CD4-positive, alpha-beta T cell treated with Interleukin-17A for 1 hour (primary cell): ENCODE results near the gene PXMP4.
A peak's percentile ranks its signal among the peaks of the same experiment; 100 is the strongest.

Experiments
- DNase-seq: peaks from one replicate; pipeline ENCODE4 v3.0.0-alpha.2; 2020

PXMP4 gene

DNA sequence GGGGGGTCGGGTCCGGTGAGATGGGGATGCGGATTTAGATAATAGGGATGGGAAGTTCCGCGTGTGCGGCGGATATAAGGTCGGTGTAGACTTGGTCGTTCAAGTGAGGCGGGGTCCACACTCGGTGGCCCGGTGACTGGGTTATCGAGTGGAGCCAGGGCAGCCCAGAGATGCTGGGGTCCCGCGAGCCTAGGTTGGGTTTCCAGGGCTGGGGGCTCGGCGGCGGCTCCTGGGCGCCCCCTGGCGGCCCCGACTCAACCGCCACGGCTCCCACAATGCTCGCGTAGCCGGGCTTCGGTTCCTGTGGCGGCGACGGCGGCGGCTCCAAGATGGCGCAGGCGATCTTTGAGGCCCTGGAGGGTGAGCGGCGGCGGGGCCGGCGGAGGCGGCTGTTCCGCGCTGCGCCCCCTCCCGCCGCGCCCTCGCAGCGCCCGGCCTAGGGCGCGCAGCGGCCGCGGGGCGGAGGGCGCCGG, 11.6 kb upstream of the PXMP4 start, which contains the start of gene ZNF341:
Gene ZNF341, plus strand, starts transcription at position 304 of the 473 bp plus-strand sequence. Its CDS starts 26 bp downstream, at position 330.
- DNase-seq: peak; percentile 93

DNA sequence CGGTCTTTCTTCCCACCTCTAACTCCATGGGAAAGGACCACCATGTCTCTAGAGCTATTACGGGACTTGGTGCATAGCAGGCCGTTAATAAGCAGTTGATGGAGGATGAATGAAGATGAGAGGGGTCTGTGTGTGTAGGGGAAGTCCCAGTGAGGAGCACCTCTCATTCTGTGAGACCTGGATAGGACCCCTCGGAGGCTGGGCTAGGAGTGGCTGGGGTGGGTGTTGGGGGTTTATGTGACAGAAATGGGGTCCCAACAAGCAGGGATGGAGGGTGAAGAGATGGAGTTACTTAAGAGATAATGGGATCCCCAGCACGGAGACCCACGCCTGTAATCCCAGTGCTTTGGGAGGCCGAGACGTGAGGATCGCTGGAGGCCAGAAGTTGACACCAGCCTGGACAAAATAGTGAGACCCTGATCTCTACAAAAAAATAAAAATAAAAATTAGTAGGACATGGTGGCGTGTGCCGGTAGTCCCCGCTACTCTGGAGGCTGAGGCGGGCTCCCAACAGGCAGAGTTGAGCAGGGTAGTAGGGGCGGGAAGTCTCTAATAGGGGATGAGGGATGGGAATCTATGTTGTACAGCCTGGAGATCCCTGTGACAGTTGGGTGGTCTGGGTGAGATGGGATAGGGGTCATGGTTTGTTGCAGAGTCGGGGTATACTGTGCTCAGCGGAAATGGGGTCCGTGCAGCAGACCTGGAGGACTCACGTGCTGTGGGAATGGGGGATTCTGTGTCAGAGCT, 11.0 kb upstream of the PXMP4 start:
- DNase-seq: no peak

- no peak for DNase-seq
Observed at GRCh38 chr20:33729101-33729500, 9.0 kb upstream of the PXMP4 start.

DNA sequence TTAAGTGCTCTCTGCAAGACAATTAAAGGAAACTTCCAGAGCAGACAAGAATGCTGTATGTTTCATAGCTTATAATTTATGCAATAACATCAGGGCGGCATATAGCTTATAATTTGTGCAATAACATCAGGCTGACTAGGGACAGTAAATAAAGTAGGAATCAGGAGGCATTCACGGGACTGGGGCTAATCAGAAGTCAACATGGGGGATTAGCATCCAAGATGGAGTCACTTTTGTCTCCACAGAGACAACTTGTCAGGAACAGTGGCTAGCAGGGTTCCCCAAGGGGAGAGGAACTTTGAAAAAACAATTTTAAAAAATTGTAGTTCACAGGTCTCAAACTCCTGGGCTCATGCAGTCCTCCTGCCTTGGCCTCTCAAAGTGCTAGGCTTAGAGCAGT, 8.4 kb upstream of the PXMP4 start:
- DNase-seq: no peak

DNA sequence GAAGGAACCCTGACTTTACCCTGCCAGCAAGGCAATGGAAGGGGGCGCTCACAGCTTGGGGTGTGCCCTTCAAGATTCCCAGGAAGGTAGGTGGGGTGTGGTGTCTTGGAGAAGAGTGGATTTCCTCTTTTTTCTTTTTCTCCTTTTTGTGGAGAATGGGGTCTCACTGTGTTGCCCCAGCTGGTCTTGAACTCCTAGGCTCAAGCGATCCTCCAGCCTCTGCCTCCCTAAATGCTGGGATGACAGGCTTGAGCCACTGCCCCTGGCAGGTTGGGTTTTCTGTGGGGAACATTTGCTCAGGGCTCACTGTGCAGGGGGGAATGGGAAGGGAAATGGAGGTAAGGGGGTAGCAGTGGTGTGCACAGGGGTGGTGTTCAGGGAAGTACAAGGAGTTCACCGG, 7.7 kb upstream of the PXMP4 start:
- DNase-seq: no peak

GRCh38 chr20:33727115-33727479, 7.0 kb upstream of the PXMP4 start:
- no peak for DNase-seq

GRCh38 chr20:33725607-33726264, 5.6 kb upstream of the PXMP4 start:
- no peak for DNase-seq

DNA sequence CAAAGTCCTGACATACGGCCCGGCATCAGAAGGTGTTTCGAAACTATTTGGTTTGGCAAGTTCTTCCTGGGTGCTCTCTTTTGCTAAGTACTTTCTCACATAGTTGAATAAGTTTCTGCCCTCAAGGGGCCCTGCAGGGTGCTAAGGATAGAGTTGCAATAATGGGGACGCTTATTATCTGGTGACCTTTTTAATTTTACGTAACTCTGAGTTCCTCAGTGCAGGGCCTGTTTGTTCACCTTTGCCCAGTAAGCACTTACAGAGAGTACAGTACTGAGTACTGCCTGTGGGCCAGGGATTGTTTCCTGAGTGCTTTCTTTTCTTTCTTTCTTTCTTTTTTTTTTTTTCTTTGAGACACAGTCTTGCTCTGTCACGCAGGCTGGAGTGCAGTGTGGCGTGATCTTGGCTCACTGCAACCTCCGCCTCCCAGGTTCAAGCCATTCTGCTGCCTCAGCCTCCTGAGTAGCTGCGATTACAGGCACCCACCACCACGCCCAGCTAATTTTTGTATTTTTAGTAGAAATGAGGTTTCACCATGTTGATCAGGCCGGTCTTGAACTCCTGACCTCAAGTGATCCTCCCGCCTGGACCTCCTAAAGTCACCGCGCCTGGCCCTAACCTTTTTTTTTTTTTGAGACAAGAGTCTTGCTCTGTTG, 4.5 kb upstream of the PXMP4 start:
- DNase-seq: no peak

DNA sequence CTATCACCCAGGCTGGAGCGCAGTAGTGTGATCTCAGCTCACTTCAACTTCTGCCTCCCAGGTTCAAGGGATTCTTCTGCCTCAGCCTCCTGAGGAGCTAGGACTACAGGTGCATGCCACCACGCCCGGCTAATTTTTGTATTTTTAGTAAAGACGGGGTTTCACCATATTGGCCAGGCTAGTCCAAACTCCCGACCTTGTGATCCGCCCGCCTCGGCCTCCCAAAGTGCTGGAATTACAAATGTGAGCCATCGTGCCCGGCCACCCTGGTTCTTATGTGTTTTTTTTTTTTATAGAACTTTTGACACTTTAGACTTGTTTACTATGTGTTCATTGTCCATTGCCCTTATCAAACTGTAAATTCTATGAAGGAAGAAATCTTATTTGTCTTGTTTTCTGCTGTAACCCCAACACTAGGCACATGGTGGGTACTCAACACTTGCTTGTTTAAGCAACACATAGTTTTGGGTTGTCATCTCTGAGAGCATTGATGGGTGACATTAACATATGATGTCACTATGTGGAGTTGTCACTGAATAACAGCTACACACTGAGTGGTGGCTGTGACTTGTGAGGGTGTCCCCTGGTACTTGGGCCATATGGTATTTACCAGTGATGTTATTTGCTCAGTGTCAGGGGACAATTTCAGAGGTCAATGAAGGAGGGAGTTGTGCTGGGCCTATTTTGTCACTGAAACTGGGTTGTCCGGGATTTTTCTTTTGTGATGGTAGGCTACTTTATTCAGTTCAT, 1.5 kb upstream of the PXMP4 start:
- DNase-seq: no peak

DNA sequence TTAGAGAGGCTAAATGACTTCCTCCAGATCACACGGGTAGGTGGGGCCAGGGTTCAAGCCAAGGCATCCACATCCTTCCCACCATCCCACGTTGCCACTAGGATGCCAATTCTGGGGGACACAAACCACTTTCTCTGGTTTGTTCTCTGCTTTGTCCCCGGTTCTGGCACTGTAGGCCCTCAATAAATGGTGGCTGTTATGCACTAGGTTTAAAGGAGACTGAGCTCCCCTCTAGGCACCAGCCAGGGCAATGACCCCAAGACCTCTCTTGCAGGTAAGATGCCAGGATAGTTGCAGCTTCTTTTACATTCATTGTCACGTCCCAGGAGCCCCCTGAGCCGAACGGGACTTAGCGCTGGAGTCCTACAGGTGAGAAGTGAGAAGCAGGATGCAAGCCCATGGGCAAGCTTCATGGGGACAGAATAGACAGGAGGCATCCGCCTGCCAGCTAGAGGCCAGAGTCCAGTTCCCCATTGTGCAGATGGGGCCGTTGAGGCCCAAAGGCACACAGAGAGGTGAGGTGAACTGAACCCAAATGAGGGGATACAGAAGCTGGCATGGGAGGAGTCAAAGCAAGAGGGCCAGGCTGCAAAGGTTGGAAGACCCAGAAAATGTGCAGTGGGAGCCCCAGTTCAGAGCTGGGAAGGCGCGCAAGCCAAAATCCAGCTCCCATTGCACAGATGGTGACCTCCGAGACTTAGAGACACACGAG, 677 bp downstream of the PXMP4 start:
- DNase-seq: no peak

DNA sequence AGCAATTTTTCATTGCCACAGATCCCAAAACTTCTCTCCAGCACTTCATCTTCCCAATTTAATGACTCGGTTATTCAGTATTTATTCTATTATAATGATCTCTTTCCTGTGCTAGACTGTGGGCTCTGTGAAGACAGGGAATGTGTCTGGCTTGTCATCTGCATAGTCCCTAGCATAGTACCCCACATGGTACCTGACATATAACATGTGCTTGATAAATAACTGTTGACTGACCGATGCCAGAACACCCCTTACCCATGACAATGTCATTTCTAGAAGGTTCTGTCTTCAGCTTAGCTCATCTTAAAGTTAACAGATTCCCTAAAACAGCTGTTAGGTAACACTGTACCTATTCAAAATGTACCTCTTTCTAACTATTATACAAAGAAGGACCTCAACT, 3.6 kb downstream of the PXMP4 start:
- no peak for DNase-seq

DNA sequence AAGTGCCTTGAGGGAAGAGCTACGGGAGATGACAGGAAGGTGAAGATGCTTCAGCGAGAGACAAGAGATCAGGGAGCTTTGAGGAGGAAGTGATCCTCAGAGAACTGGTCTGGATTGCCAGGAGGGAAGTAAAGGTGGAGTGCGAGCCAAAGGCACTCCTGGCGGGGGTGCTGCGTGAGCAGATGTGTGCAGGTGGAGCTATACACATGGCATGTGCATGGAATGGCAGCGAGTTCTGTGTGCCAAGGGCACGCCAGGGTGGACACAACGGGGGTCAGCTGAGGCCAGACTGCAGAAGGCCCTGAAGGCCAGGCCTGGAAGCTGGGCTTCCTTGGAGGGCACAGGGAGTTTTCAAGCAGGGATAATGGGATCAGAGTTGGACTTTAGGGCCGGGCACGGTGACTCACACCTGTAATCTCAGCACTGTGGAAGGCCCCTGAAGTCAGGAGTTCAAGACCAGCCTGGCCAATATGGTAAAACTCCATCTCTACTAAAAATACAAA, 6.2 kb downstream of the PXMP4 start:
- DNase-seq: no peak

- DNase-seq: no peak
Observed at GRCh38 chr20:33711446-33711738, 8.7 kb downstream of the PXMP4 start.

DNA sequence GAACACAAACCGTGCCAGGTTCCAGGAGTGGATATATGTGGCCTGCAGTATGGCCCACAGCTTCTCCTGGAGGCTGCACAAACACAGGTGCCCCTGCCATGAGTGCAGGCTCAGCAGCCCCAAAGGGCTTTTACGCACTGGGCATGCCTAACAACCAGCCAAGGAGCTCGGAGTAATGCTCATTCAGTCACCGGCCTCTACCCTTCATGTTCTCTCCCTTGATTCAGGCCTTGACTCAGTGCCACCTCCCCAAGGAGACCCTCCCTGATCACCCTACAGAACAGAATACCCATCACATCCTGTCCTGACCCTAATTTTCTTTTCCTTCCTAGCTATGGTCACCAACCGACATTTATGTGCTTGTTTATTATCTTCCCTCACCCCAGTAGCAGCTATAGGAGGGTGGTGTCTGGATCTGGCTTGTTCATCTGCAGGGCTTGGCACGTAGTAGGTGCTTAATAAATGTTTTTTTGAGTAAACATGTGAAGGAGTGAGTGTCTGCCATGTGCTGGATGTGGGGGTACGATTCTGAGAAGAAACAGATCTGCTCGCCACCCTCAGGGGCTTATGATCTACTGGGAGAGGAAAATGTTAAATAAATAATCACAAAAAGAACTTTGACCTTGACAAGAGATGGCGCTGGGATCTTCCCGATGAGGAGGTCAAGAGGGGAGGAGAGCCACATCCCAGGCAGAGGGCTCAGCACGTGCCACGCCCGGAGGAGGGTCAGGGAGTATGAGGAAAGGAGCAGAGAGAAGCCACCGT, 9.2 kb downstream of the PXMP4 start:
- DNase-seq: no peak

DNA sequence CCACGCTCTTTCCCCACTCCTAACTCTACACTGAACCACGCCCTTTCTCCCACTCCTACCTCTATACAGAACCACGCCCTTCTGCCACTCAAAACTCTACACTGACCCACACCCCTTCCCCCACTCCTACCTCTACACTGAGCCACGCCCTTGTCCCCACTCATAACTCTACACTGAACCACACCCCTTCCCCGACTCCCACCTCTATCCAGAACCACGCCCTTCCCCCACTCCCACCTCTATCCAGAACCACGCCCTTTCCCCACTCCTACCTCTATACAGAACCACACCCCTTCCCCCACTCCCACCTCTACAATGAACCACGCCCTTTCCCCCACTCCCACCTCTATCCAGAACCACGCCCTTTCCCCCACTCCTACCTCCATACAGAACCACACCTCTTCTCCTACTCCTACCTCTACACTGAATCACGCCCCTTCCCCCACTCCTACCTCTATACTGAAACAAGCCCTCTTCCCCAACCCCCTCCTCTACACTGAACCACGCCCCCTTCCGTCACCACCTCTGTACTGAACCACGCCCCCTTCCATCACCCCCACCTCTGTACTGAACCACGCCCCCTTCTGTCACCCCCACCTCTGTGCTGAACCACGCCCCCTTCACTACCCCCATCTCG, 10.1 kb downstream of the PXMP4 start:
- DNase-seq: no peak

DNA sequence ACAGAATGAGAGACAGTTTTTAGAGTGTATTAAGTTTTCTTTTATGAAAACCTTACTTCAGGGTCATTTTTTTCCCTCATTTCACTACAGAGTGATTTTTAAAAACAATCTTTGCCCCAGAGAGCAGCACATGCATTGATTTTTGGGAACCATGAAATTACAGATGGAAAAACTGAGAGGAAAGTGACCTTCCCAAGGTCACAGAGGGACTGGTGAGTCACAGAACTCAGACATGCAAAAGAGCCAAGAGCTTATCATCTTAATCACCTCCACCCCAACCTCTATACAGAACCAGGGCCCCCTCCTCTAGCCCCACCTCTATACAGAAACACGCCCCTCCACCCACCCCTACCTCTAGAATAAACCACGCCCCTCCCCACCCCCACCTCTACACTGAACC, 10.7 kb downstream of the PXMP4 start:
- DNase-seq: no peak

DNA sequence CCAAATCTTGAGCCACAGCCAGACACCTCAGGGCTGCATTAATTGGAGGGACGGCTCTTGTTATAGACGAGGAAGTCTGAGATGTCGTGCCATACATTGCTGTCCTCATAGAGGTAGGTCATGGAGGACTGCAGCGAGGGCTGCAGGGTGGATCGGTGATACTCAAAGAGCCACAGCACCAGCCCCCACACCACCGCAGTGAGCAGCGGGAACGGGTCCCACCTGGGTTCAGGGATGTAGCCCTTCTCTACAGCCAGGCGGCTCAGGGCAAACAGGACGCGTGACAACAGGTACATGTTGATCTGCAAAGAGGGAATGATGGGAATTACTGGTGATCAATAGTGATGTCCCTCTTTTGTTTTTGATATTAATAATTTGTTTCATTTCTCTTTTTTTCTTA, 12.4 kb downstream of the PXMP4 start:
- no peak for DNase-seq

DNA sequence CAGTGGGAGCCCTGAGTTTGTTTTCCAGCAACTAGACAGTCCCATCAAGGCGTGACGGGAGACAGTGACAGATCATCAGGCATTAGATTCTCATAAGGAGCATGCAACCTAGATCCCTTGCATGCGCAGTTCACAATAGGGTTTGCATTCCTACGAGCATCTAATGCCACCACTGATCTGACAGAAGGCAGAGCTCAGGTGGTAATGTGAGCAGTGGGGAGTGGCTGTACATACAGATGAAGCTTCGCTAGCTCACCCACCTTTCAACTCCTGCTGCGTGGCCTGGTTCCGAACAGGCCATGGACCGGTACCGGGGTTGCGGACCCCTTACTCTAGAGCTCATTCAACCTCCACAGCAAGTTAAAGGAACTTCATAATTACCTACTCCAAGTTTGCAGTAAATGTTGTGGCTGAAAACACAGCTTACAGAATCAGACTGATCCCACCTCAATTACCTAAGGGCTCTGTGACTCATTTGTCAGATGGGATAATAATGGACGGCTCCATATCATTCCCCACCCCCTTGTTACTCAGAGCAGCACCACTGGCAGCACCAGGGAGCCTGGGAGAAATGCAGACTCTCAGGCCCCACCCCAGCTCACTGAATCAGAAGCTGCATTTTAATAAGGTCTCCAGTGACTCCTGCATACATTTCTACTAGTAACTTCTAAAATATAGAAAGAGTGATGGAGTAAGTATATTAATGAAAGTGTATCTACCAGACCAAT, 15.7 kb downstream of the PXMP4 start:
- no peak for DNase-seq

GRCh38 chr20:33703498-33704137, 16.5 kb downstream of the PXMP4 start:
- no peak for DNase-seq

DNA sequence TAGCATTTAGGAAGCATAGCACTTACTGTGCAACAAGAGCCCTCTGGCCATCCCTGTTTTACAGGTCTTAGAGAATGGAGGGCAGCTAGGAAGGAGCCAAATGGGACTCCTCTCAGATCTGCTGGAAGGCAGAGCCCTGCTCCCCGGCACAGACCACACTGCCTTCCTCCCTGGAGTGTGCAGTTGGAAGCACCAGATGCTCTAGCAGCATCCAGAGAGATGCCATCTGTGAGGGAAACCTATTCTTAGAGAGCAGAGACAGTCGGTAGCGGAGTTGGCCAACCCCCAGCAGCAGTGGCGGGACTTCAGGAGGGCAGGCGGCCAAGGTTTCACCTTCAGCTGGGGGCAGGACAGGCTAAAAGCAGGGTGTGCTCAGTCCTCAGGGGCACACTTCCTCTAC, 17.2 kb downstream of the PXMP4 start:
- no peak for DNase-seq
